WTC11 (cell line): ENCODE data around the gene CHSY3. TPM values are rescaled to one million over a fixed set of nuclear protein-coding genes. Genes with fewer than 3 reads are reported as not detected.

Experiments
- ATAC-seq: fragments of 200-7000 bp; cut with Tn5 transposase; 2 replicates; pipeline ENCODE4 v1.10.0; 2021; ENCODE audit warnings: mild to moderate bottlenecking, moderate library complexity
- CTCF ChIA-PET: fragments of 300-600 bp; sonication (Branson Sonifier 250); formaldehyde crosslinking; loops from one replicate; lab custom pipeline; 2021; ENCODE audit warnings: antibody characterized with exemption; lab: Charles Lee
- POLR2A ChIA-PET: fragments of 350-600 bp; sonication (Branson Sonifier 250); formaldehyde crosslinking; loops from one replicate; lab custom pipeline; 2021; ENCODE audit warnings: antibody characterized with exemption; lab: Charles Lee
- DNase-seq: peaks from one replicate; pipeline ENCODE4 v3.0.0; 2021; ENCODE audit warnings: low spot score
- H3K27ac Mint-ChIP-seq: 2 replicates; pipeline ENCODE4 v1.8.0; 2021; ENCODE audit warnings: mixed read lengths
- H3K27me3 Mint-ChIP-seq: 2 replicates; pipeline ENCODE4 v1.8.0; 2021; ENCODE audit warnings: low read depth, mild to moderate bottlenecking, moderate library complexity, mixed read lengths
- H3K36me3 Mint-ChIP-seq: 2 replicates; pipeline ENCODE4 v1.8.0; 2021; ENCODE audit warnings: mixed read lengths
- H3K4me1 Mint-ChIP-seq: 2 replicates; pipeline ENCODE4 v1.8.0; 2022; ENCODE audit warnings: mixed read lengths
- H3K4me3 Mint-ChIP-seq: 2 replicates; pipeline ENCODE4 v1.8.0; 2021; ENCODE audit warnings: mild to moderate bottlenecking, moderate library complexity, mixed read lengths
- H3K9me3 Mint-ChIP-seq: 2 replicates; pipeline ENCODE4 v1.8.0; 2021; ENCODE audit warnings: mixed read lengths
- ATF1 ChIP-seq: sonication (generic); formaldehyde crosslinking; IDR thresholded peaks from 2 replicates; pipeline ENCODE4 v1.8.1; 2023; ENCODE audit warnings: mild to moderate bottlenecking, moderate library complexity, missing genetic modification reagents
- CBFB ChIP-seq: sonication (generic); formaldehyde crosslinking; IDR thresholded peaks from 2 replicates; pipeline ENCODE4 v1.8.1; 2022; ENCODE audit warnings: mild to moderate bottlenecking, low read depth, missing genetic modification reagents
- CREB1 ChIP-seq: sonication (generic); formaldehyde crosslinking; IDR thresholded peaks from 2 replicates; pipeline ENCODE4 v1.8.0; 2023; ENCODE audit warnings: mild to moderate bottlenecking, missing genetic modification reagents
- ETV6 ChIP-seq: sonication (generic); formaldehyde crosslinking; IDR thresholded peaks from 2 replicates; pipeline ENCODE4 v1.8.1; 2022; ENCODE audit warnings: mild to moderate bottlenecking, missing genetic modification reagents
- FOXJ3 ChIP-seq: sonication (generic); formaldehyde crosslinking; IDR thresholded peaks from 2 replicates; pipeline ENCODE4 v1.9.0; 2021; ENCODE audit warnings: missing genetic modification reagents, mild to moderate bottlenecking, borderline replicate concordance
- GTF2I ChIP-seq: fragments of 250-450 bp; sonication (Bioruptor Pico); conservative IDR thresholded peaks from 2 replicates; pipeline ENCODE4 v1.4.0; 2021; ENCODE audit warnings: mild to moderate bottlenecking
- NR3C1 ChIP-seq: sonication (generic); formaldehyde crosslinking; conservative IDR thresholded peaks from 2 replicates; pipeline ENCODE4 v1.8.1; 2023; ENCODE audit warnings: low read depth, mild to moderate bottlenecking, missing genetic modification reagents
- ZNF232 ChIP-seq: sonication (generic); formaldehyde crosslinking; IDR thresholded peaks from 2 replicates; pipeline ENCODE4 v1.8.0; 2022; ENCODE audit warnings: mild to moderate bottlenecking, missing genetic modification reagents
- ZNF423 ChIP-seq: fragments of 250-450 bp; sonication (Bioruptor Pico); IDR thresholded peaks from 2 replicates; pipeline ENCODE4 v2.1.2; 2022; ENCODE audit warnings: mild to moderate bottlenecking, moderate library complexity
- total RNA-seq: library from RNA; stranded (reverse); gene quantifications from 3 replicates; pipeline ENCODE4 v1.2.3, GENCODE V29; 2021
- TF ChIP-seq, protein P1 (sequence below): sonication (generic); formaldehyde crosslinking; IDR thresholded peaks from 2 replicates; pipeline ENCODE4 v1.8.1; 2023; ENCODE audit warnings: mild to moderate bottlenecking, missing genetic modification reagents
- TF ChIP-seq, protein P2 (sequence below): sonication (generic); formaldehyde crosslinking; IDR thresholded peaks from 2 replicates; pipeline ENCODE4 v1.8.1; 2022; ENCODE audit warnings: low read depth, missing genetic modification reagents, borderline replicate concordance
- TF ChIP-seq, protein P3 (sequence below): fragments of 250-450 bp; sonication (Bioruptor Pico); IDR thresholded peaks from 2 replicates; pipeline ENCODE4 v1.8.0; 2021; ENCODE audit warnings: mild to moderate bottlenecking
- TF ChIP-seq, protein P4 (sequence below): sonication (generic); formaldehyde crosslinking; IDR thresholded peaks from 2 replicates; pipeline ENCODE4 v1.8.1; 2022; ENCODE audit warnings: mild to moderate bottlenecking, missing genetic modification reagents, moderate library complexity, borderline replicate concordance
- TF ChIP-seq, protein P5 (sequence below): sonication (generic); formaldehyde crosslinking; IDR thresholded peaks from 2 replicates; pipeline ENCODE4 v1.8.1; 2023; ENCODE audit warnings: mild to moderate bottlenecking, missing genetic modification reagents, moderate library complexity
- TF ChIP-seq, protein P6 (sequence below): sonication (generic); formaldehyde crosslinking; IDR thresholded peaks from 2 replicates; pipeline ENCODE4 v1.8.1; 2023; ENCODE audit warnings: mild to moderate bottlenecking, moderate library complexity, missing genetic modification reagents
- TF ChIP-seq, protein P7 (sequence below): sonication (generic); formaldehyde crosslinking; IDR thresholded peaks from 2 replicates; pipeline ENCODE4 v1.8.0; 2022; ENCODE audit warnings: missing genetic modification reagents

Gene CHSY3
- total RNA-seq, 1 experiment from 2014 or later, result 0.98 TPM

DNA sequence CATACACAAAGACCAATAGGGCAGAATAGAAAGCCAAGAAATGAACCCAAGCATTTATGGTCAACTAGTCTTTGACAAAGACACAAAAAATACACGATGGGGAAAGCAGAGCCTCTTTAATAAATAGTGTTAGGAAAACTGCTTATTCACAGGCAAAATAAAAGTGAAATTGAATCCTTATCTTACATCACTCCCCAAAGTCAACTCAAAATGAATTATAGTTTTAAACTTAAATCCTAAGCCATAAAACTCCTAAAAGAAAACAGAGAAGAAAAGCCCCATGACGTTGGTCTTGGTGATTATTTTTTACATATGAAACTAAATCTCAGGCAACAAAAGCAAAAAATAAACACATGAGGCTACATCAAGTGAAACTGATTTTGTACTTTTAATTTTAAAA, 46.8 kb downstream of the CHSY3 start (continued):
- TF ChIP-seq, protein P1, sequence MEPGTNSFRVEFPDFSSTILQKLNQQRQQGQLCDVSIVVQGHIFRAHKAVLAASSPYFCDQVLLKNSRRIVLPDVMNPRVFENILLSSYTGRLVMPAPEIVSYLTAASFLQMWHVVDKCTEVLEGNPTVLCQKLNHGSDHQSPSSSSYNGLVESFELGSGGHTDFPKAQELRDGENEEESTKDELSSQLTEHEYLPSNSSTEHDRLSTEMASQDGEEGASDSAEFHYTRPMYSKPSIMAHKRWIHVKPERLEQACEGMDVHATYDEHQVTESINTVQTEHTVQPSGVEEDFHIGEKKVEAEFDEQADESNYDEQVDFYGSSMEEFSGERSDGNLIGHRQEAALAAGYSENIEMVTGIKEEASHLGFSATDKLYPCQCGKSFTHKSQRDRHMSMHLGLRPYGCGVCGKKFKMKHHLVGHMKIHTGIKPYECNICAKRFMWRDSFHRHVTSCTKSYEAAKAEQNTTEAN (CRISPR knock-in tag), result no peak
- TF ChIP-seq, all 79 proteins: peak for 0

DNA sequence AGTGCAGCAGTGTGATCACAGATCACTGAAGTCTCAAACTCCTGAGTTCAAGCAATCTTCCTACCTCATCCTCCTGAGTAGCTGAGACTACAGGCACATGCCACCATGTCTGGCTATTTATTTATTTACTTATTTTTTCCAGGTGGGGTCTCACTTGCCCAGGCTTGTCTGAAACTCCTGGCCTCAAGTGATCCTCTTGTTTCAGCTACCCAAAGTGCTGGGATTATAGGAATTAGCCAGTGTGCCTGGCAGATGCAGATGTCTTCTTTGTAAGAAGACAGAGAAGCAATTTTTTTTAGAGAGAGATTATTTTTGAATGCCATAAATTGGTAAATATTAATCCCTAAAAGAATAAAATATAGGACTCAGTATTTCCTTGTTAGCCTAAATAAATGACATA, 54.3 kb downstream of the CHSY3 start:
- H3K9me3 Mint-ChIP-seq, result peaks cover 11% of the 10 kb centered on the region

DNA sequence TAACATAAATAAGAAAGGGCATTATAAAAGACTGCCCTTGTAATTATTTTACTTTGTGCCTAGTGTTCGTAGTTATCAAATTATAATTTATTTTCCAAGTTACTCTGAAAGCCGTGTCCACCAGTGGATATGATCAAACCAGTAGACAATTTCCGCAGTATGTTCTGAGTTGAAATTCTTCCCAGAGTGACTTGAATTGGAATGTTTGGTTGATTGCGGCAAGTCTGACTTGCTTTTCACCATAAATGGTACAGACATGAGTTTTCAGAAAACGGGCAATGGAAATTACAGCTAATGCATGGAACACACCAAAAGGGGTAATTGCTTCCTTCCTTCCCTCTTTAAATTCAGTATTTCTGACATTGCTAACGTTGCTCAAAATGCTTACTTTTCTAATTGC, 56.6 kb downstream of the CHSY3 start:
- Mint-ChIP-seq H3K4me1 (peaks cover 2% of the 10 kb centered on the region; the same call in 1 of the 2 replicates), H3K4me3 (no peak overlapping the region), H3K9me3 (peaks cover 7% of the 10 kb centered on the region), H3K27ac (no peak overlapping the region), H3K27me3 (no peaks in the 10 kb centered on the region), H3K36me3 (no peaks in the 10 kb centered on the region)
- CTCF ChIA-PET, result no interaction called here
- POLR2A ChIA-PET, result no interaction called here
- ATAC-seq, result no peak
- DNase-seq, result no peak
- TF ChIP-seq, protein P2, sequence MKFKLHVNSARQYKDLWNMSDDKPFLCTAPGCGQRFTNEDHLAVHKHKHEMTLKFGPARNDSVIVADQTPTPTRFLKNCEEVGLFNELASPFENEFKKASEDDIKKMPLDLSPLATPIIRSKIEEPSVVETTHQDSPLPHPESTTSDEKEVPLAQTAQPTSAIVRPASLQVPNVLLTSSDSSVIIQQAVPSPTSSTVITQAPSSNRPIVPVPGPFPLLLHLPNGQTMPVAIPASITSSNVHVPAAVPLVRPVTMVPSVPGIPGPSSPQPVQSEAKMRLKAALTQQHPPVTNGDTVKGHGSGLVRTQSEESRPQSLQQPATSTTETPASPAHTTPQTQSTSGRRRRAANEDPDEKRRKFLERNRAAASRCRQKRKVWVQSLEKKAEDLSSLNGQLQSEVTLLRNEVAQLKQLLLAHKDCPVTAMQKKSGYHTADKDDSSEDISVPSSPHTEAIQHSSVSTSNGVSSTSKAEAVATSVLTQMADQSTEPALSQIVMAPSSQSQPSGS (CRISPR knock-in tag), result no peak
- TF ChIP-seq ZNF423 (no peak), FOXJ3 (no peak), ETV6 (CRISPR knock-in tag) (no peak)
- TF ChIP-seq, protein P3, sequence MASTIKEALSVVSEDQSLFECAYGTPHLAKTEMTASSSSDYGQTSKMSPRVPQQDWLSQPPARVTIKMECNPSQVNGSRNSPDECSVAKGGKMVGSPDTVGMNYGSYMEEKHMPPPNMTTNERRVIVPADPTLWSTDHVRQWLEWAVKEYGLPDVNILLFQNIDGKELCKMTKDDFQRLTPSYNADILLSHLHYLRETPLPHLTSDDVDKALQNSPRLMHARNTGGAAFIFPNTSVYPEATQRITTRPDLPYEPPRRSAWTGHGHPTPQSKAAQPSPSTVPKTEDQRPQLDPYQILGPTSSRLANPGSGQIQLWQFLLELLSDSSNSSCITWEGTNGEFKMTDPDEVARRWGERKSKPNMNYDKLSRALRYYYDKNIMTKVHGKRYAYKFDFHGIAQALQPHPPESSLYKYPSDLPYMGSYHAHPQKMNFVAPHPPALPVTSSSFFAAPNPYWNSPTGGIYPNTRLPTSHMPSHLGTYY (CRISPR knock-in tag), result no peak

More for the DNA sequence above, 54.3 kb downstream of the CHSY3 start:
- TF ChIP-seq CREB1 (CRISPR knock-in tag) (no peak), CBFB (CRISPR knock-in tag) (no peak), ATF1 (CRISPR knock-in tag) (no peak), GTF2I (no peak), ZNF423 (no peak), ETV6 (CRISPR knock-in tag) (no peak)
- TF ChIP-seq, protein P4, sequence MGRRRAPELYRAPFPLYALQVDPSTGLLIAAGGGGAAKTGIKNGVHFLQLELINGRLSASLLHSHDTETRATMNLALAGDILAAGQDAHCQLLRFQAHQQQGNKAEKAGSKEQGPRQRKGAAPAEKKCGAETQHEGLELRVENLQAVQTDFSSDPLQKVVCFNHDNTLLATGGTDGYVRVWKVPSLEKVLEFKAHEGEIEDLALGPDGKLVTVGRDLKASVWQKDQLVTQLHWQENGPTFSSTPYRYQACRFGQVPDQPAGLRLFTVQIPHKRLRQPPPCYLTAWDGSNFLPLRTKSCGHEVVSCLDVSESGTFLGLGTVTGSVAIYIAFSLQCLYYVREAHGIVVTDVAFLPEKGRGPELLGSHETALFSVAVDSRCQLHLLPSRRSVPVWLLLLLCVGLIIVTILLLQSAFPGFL, result no peak
- TF ChIP-seq, protein P5, sequence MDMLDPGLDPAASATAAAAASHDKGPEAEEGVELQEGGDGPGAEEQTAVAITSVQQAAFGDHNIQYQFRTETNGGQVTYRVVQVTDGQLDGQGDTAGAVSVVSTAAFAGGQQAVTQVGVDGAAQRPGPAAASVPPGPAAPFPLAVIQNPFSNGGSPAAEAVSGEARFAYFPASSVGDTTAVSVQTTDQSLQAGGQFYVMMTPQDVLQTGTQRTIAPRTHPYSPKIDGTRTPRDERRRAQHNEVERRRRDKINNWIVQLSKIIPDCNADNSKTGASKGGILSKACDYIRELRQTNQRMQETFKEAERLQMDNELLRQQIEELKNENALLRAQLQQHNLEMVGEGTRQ (CRISPR knock-in tag), result no peak
- TF ChIP-seq, protein P3 (CRISPR knock-in tag), result no peak
- Mint-ChIP-seq H3K4me3 (no peak overlapping the region), H3K27ac (no peak overlapping the region), H3K27me3 (no peaks in the 10 kb centered on the region), H3K36me3 (no peaks in the 10 kb centered on the region), H3K4me1 (peaks cover 2% of the 10 kb centered on the region; the same call in 1 of the 2 replicates)
- ATAC-seq (no peak; the same call in 1 of the 2 replicates), DNase-seq (no peak)
- CTCF ChIA-PET, result interaction anchor here (0.6 kb wide), 1 partner anchor 265 kb away, joined by 3 read pairs; no protein-coding TSS in a partner anchor
- POLR2A ChIA-PET, result no interaction called here

DNA sequence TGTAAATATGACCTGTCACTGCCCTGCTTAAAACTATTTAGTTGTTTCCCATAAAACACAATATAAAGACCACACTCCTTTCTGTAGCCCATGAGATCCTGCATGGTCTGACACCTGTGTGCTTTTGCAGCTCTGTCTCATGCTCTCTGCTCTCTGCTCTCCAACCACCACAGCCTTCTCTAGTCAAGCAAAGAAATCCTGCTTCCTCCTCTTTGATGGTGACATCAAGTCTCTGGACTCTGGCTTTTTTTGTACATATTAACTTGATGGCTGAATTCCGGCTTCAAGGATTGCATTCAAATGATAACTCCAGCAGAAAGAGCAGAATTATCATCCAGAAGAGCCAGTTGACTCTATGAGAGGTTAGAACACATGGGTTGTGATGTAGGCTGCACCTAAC, 58.2 kb downstream of the CHSY3 start:
- H3K27ac Mint-ChIP-seq, result no peak overlapping the region
- H3K27me3 Mint-ChIP-seq, result no peaks in the 10 kb centered on the region
- DNase-seq (no peak), ATAC-seq (no peak)
- CTCF ChIA-PET, result no interaction called here
- POLR2A ChIA-PET, result no interaction called here
- no peak overlapping the region for H3K4me3 Mint-ChIP-seq
- no peaks in the 10 kb centered on the region for H3K36me3 Mint-ChIP-seq
- H3K4me1 Mint-ChIP-seq, result peaks cover 2% of the 10 kb centered on the region; the same call in 1 of the 2 replicates
- no peaks in the 10 kb centered on the region for H3K9me3 Mint-ChIP-seq
- TF ChIP-seq, protein P6, sequence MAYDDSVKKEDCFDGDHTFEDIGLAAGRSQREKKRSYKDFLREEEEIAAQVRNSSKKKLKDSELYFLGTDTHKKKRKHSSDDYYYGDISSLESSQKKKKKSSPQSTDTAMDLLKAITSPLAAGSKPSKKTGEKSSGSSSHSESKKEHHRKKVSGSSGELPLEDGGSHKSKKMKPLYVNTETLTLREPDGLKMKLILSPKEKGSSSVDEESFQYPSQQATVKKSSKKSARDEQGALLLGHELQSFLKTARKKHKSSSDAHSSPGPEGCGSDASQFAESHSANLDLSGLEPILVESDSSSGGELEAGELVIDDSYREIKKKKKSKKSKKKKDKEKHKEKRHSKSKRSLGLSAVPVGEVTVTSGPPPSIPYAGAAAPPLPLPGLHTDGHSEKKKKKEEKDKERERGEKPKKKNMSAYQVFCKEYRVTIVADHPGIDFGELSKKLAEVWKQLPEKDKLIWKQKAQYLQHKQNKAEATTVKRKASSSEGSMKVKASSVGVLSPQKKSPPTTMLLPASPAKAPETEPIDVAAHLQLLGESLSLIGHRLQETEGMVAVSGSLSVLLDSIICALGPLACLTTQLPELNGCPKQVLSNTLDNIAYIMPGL (CRISPR knock-in tag), result no peak
- TF ChIP-seq ZNF232 (CRISPR knock-in tag) (no peak), NR3C1 (no peak)
- TF ChIP-seq, protein P7, sequence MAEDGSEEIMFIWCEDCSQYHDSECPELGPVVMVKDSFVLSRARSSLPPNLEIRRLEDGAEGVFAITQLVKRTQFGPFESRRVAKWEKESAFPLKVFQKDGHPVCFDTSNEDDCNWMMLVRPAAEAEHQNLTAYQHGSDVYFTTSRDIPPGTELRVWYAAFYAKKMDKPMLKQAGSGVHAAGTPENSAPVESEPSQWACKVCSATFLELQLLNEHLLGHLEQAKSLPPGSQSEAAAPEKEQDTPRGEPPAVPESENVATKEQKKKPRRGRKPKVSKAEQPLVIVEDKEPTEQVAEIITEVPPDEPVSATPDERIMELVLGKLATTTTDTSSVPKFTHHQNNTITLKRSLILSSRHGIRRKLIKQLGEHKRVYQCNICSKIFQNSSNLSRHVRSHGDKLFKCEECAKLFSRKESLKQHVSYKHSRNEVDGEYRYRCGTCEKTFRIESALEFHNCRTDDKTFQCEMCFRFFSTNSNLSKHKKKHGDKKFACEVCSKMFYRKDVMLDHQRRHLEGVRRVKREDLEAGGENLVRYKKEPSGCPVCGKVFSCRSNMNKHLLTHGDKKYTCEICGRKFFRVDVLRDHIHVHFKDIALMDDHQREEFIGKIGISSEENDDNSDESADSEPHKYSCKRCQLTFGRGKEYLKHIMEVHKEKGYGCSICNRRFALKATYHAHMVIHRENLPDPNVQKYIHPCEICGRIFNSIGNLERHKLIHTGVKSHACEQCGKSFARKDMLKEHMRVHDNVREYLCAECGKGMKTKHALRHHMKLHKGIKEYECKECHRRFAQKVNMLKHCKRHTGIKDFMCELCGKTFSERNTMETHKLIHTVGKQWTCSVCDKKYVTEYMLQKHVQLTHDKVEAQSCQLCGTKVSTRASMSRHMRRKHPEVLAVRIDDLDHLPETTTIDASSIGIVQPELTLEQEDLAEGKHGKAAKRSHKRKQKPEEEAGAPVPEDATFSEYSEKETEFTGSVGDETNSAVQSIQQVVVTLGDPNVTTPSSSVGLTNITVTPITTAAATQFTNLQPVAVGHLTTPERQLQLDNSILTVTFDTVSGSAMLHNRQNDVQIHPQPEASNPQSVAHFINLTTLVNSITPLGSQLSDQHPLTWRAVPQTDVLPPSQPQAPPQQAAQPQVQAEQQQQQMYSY (CRISPR knock-in tag), result no peak
